Upper lobe of left lung (tissue), 4 donors: Measurements from ENCODE around the gene SLC25A48.

Experiments
- EP300 ChIP-seq, 4 donors: sonication (generic); formaldehyde crosslinking; IDR thresholded peaks; one replicate each; pipeline ENCODE4 v1.5.1; 2017; ENCODE audit warnings: antibody characterized with exemption in 4 of 4, control low read depth in 2 of 4
- POLR2A ChIP-seq, 4 donors: fragments of 450-650 bp; IDR thresholded peaks; one replicate each; pipeline ENCODE4 v1.5.1; 2016 to 2017; ENCODE audit warnings: antibody characterized with exemption in 4 of 4, mild to moderate bottlenecking in 2 of 4
- POLR2AphosphoS5 ChIP-seq, 2 donors: sonication (generic); formaldehyde crosslinking; IDR thresholded peaks; one replicate each; pipeline ENCODE4 v1.5.1; 2017; ENCODE audit warnings: antibody characterized with exemption in 2 of 2
- TF ChIP-seq, protein P1 (sequence below), 6 experiments: fragments of 450-650 bp in 4 of 6; fragments of 200-600 bp in 2 of 6; sonication (generic) in 2 of 6; IDR thresholded peaks; one replicate each; pipeline ENCODE4 v1.5.1; 2016 to 2019; ENCODE audit warnings: antibody characterized with exemption in 6 of 6

DNA sequence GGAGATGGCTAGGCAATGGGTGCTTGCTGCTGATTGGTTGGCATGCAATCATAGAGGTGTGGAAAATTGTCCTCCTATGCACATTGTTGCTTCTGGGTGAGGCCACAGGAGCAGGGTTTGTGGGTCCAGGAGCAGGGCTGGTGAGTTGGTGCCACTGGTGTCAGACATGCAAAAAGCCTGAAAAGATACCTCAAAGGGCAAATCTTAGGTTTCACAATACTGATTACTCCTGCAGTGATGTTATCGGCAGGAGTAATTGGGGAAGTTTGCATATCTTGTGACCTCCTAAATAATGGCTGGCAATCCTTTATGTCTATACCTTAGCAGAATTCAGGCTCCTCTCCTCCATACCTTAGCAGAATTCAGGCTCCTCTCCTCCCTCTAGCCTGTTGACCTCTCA is 25.2 kb downstream of the SLC25A48 start:
- TF ChIP-seq, protein P1, sequence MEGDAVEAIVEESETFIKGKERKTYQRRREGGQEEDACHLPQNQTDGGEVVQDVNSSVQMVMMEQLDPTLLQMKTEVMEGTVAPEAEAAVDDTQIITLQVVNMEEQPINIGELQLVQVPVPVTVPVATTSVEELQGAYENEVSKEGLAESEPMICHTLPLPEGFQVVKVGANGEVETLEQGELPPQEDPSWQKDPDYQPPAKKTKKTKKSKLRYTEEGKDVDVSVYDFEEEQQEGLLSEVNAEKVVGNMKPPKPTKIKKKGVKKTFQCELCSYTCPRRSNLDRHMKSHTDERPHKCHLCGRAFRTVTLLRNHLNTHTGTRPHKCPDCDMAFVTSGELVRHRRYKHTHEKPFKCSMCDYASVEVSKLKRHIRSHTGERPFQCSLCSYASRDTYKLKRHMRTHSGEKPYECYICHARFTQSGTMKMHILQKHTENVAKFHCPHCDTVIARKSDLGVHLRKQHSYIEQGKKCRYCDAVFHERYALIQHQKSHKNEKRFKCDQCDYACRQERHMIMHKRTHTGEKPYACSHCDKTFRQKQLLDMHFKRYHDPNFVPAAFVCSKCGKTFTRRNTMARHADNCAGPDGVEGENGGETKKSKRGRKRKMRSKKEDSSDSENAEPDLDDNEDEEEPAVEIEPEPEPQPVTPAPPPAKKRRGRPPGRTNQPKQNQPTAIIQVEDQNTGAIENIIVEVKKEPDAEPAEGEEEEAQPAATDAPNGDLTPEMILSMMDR (IDR thresholded peaks at IDR 0.05), result no peak
- TF ChIP-seq EP300 (IDR thresholded peaks at IDR 0.05) (no peak), POLR2AphosphoS5 (IDR thresholded peaks at IDR 0.05) (no peak), POLR2A (IDR thresholded peaks at IDR 0.05) (no peak)
